ENCODE measurements around the gene STOML1.

STOML1 gene

DNA sequence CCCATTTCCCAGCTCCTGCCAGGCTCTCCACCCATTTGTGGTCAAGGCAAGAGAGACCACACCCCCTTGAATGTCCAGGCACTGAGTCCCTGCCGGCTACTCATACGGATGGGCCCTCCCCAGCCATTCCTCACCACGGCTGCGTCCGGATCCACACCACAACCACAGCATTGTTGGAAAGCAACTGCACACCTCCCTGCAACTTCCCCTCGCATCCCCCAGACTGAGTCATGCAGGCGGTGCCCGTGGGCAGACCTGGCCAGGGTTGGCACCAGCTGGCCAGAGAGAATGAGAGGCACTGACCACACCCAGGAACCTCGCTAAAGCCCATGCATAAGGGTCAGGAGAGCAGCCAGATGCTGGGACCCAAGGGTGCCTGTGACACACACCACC, 35.4 kb downstream of the STOML1 start:
- DNase-seq = no peak
- H3K4me3 ChIP-seq (ENCODE audit: low read depth, low read length) = no peak overlapping the region
- no peaks in the 10 kb centered on the region for H3K27me3 ChIP-seq
- H3K4me1 ChIP-seq = peaks cover 4% of the 10 kb centered on the region
- no peaks in the 10 kb centered on the region for H3K36me3 ChIP-seq
- TF ChIP-seq, protein P1, sequence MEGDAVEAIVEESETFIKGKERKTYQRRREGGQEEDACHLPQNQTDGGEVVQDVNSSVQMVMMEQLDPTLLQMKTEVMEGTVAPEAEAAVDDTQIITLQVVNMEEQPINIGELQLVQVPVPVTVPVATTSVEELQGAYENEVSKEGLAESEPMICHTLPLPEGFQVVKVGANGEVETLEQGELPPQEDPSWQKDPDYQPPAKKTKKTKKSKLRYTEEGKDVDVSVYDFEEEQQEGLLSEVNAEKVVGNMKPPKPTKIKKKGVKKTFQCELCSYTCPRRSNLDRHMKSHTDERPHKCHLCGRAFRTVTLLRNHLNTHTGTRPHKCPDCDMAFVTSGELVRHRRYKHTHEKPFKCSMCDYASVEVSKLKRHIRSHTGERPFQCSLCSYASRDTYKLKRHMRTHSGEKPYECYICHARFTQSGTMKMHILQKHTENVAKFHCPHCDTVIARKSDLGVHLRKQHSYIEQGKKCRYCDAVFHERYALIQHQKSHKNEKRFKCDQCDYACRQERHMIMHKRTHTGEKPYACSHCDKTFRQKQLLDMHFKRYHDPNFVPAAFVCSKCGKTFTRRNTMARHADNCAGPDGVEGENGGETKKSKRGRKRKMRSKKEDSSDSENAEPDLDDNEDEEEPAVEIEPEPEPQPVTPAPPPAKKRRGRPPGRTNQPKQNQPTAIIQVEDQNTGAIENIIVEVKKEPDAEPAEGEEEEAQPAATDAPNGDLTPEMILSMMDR (IDR thresholded peaks at IDR 0.05; ENCODE audit: low read depth, low read length) = no peak
- H3K9me3 ChIP-seq = no peaks in the 10 kb centered on the region

DNA sequence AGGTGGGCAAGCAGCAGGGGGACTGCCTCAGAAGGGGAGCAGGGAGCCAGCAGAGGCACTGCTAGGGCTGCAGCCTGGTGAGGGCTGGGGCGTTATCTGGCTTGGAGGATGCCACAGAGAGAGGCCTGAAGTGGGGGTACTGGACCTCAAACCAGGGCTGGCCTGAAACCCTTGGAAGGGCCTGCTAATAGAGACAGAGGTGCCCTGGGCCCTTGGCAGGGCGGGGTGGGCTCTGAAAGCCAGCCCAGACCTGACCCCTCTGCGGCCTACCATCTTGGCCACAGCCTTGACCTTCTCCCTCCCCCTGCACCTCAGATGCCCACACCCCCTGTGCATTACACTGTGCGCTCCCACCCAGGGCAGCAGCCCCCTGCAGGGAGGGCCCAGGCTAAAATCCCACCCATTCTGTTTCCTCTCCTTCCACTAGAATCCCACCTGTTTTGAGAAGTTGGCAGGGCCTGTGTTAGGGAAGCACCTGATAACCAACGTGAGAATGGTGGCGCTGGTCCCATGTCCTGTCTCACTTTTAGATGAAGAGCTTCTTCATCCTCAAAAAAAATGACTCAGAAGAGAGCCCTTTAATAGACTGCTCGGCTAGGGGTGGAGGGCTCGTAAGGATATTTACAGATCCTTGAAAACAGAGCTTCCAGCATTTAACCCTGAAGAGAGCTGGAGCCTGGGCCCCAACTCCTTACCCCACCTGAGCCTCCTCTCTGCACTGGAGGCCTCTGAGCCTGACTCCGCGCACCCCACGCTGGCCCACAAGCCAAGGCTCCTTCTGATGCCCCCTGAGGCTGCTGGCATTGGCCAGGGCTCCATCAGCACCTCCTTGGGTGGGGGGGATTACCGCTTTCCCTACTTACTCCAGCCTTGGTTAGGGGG, 36.0 kb downstream of the STOML1 start:
- H3K36me3 ChIP-seq = no peaks in the 10 kb centered on the region
- TF ChIP-seq, protein P1 (IDR thresholded peaks at IDR 0.05; ENCODE audit: low read depth, low read length) = no peak
- no peak for DNase-seq
- H3K4me1 ChIP-seq = peaks cover 7% of the 10 kb centered on the region
- no peaks in the 10 kb centered on the region for H3K27me3 ChIP-seq
- H3K4me3 ChIP-seq (ENCODE audit: low read depth, low read length) = no peak overlapping the region
- H3K9me3 ChIP-seq = no peaks in the 10 kb centered on the region

DNA sequence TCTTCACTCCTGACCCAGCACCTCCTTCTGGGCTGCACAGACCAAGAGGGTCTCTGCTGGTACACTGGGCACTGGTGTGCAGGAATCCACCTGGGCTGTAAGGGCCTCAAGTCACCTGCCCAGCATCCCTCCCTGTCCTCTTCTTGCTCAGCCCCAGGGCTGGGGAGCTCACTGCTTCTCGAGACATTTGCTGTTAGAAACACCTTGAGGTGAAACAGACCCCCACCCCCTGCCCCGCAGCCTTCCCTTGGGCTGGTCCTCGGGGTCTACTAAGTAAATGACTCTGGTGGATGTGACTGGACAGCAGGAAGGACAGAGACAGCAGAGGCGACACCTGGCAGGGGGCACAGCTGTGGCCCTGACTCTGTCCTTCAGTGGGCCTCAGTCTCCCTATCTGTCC, 36.8 kb downstream of the STOML1 start:
- DNase-seq = no peak
- TF ChIP-seq, protein P1 (IDR thresholded peaks at IDR 0.05; ENCODE audit: low read depth, low read length) = no peak
- no peaks in the 10 kb centered on the region for H3K27me3 ChIP-seq
- no peaks in the 10 kb centered on the region for H3K36me3 ChIP-seq
- no peak overlapping the region for H3K4me3 ChIP-seq (ENCODE audit: low read depth, low read length)
- H3K9me3 ChIP-seq = no peaks in the 10 kb centered on the region
- H3K4me1 ChIP-seq = peaks cover 14% of the 10 kb centered on the region

DNA sequence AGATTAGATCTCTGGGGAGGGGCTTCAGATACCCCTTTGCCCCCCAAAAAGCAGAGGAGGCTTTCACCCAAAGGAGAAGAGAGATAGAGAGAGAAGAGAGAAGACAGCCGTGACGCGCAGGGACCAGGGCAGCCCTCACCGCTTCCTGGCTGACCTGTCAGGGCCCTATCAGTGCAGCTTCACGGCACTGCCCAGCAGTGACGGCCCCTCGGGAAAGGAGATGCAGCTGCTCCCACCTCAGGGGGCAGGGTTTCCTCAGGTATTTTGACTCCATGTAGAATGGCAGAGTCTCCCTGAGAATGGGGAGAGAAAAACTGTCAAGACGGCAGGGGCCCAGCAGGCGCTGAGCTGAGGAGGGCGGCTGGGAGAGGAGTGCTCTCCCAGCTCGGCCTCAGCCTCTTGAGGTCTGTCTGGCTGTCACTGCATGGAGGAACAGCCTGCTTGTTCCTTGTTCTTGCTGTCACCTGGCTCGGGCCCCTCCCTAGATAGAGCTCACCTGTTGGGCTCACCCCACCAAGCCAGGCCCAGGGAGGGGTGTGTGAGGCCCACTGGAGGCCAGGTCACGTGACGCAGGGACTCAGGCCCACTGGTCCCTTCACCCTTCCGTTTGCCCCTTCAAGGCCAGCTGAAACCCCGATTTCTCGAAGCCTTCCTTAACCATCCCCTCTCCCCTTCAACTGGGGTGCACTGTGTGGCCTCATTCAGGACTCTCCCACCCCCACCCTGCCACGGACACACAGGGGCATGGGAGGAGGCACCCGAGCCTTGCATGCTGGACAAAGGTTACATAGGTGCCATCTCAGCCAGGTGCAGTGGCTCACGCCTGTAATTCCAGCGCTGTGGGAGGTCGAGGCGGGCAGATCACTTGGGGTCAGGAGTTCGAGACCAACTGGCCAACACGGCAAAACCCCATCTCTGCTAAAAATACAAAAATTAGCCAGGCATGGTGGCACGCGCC, 37.6 kb downstream of the STOML1 start:
- DNase-seq = no peak
- TF ChIP-seq, protein P1 (IDR thresholded peaks at IDR 0.05; ENCODE audit: low read depth, low read length) = no peak
- no peak overlapping the region for H3K4me3 ChIP-seq (ENCODE audit: low read depth, low read length)
- H3K4me1 ChIP-seq = peaks cover 16% of the 10 kb centered on the region
- H3K9me3 ChIP-seq = no peaks in the 10 kb centered on the region
- no peaks in the 10 kb centered on the region for H3K36me3 ChIP-seq
- H3K27me3 ChIP-seq = no peaks in the 10 kb centered on the region

DNA sequence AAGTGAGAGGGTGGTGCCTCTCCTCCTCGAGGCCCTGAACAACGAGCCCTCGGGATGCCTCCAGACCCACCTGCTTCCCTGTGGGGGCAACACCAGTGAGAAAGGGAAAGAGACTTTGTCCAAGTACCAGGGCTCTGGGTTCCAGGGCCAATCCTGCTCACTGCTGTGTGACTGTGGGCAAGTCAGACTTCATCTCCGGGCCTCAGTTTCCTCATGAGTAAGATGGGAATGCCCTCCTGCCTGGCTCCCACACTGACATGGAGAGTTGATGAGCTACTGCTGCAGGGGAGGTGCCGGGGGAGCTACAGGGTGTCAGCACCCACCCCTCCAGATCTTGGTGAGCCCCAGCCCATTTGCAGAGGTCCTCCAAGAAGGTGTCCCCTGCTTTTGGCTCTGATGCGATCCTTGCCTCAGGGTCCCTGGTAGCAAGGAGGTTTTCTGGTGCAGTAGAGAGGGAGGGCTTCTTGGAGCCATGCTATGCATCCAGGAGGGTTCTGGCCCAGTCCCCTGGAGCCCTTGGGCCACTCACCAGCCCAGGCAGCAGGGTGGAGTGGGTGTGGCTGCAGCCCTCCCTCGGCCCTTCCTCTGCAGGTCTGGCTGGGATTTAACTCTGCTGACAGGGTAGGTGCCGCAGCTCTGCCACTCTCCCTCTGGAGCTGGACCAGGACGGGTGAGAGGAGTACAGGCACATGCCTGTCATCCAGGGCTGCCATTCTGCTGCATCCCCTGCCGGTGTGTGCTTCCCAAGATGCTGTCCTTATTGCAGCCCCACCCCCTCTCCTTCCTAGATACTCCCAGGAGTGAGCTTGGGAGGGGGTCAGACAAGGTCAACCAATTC, 39.0 kb downstream of the STOML1 start:
- peaks cover 16% of the 10 kb centered on the region for H3K4me1 ChIP-seq
- H3K27me3 ChIP-seq = no peaks in the 10 kb centered on the region
- TF ChIP-seq, protein P1 (IDR thresholded peaks at IDR 0.05; ENCODE audit: low read depth, low read length) = no peak
- no peak overlapping the region for H3K4me3 ChIP-seq (ENCODE audit: low read depth, low read length)
- no peaks in the 10 kb centered on the region for H3K36me3 ChIP-seq
- DNase-seq = no peak
- no peaks in the 10 kb centered on the region for H3K9me3 ChIP-seq

Measured in BE2C (cell line).